DMS53 (cell line): ENCODE results near the gene KISS1.
"Not testable (repeated sequence)": the region's sequence is repeated elsewhere in the genome, so short reads cannot be mapped to it uniquely, and the experiment has no call there.

Source experiments
- DNase-seq: peaks from one replicate; lab custom pipeline; 2025; lab: John Stamatoyannopoulos, UW

The KISS1 gene, protein sequence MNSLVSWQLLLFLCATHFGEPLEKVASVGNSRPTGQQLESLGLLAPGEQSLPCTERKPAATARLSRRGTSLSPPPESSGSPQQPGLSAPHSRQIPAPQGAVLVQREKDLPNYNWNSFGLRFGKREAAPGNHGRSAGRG

DNA sequence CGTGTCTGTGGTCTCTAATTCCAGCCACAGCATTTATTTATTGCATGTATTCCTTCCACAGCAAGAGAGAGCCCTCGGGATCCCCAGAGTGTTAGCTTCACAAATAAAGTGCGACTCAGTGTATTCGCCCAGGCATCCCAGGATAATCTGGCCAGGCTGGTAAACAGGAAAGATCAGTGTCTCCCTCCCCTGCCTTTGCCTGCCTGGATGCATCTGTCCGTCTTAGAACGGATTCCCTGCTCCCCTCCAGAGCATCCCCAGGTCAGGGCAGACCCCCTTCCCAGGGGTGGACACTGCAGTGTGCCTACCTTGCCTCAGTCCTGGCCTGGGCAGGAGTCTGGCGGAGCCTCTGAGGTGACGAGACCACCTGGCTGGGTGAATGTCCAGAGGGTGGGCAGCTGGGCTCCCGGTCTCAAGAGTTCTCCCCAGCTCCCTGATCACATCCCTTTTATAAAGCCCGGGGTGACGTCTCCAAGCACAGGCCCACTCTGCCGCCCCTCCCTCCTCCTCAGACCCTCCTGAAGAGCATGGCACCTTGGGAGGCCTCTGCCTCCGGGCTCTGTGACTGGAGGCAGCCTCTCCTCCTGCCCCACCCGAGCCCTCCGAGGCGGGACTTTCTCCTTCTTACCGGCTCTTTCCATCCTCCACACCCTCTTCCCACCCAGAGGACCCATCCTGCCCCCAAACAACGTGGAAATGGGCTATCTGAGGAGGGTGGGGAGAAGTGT is at the start of gene KISS1:
KISS1 (minus strand) TSS at position 424 of the 728 bp plus-strand sequence. CDS start 3,615 bp downstream, outside the sequence.
- peak; percentile 46 for DNase-seq

DNA sequence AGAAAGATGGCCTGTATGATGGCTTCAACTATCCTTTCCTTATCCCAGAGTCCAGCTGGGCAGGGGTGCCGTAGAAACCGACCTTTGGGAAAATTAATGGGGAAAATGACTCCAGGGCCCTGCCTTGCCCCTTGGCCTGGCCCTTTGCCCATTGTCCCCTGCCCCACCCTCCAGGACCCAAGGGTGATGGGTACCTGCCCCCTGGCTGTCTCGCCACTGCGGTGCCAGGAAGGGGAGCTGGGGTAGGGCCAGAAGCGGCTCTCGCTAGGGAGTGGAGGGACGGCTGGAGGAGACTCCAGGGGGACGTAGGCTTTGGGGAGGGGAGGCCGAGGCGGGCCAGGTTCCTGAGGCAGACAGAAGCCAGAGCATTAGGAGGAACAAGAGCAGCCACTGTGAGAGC is 46.6 kb upstream of the KISS1 start:
- DNase-seq, result no peak

DNA sequence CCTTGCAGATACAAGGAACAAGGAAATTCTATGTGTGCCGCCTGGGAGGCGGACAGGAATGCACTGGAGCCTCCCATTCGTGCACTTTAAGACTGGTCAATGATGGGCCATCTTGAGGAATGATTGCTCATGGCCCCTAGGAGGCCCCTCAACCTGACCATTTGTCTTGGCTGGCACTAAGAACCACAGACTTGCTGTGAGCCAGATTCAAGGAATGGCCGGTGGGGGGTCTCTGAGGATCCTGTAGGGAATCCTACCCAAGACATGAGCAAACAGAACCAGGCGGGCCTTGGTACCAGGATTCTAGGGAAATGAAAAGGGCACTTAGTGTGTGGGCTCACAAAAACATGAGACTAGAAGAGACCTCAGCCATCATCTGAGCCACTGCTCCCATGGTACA is 45.6 kb upstream of the KISS1 start:
- no peak for DNase-seq

- peak; percentile 19 for DNase-seq
Observed at GRCh38 chr1:204241050-204241449, 44.8 kb upstream of the KISS1 start.

- DNase-seq, result no peak
Observed at GRCh38 chr1:204240233-204240632, 43.9 kb upstream of the KISS1 start.

DNA sequence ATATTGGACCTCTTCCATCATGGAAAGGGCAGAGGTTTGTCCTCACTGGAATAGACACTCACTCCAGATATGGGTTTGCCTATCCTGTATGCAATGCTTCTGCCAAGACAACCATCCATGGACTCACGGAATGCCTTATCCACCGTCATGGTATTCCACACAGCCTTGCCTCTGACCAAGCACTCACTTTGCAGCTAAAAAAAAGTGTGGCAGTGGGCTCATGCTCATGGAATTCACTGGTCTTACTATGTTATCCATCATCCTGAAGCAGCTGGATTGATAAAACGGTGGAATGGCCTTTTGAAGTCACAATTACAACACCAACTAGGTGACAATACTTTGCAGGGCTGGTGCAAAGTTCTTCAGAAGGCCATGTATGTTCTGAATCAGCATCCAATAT is 43.1 kb upstream of the KISS1 start:
- DNase-seq, result not testable (repeated sequence)

- not testable (repeated sequence) for DNase-seq
Observed at GRCh38 chr1:204238520-204238919, 42.2 kb upstream of the KISS1 start.

DNA sequence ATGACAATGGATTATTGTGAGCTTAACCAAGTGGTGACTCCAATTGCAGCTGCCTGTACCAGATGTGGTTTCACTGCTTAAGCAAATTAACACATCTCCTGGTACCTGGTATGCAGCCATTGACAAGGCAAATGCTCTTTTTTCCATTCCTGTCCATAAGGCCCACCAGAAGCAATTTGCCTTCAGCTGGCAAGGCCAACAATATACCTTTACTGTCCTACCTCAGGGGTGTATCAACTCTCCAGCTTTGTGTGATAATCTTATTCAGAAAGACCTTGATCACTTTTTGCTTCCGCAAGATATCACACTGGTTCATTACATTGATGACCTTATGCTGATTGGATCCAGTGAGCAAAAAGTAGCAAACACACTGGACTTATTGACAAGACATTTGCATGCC is 41.2 kb upstream of the KISS1 start:
- DNase-seq, result not testable (repeated sequence)

GRCh38 chr1:204232526-204232925 is 36.2 kb upstream of the KISS1 start:
- no peak for DNase-seq

DNA sequence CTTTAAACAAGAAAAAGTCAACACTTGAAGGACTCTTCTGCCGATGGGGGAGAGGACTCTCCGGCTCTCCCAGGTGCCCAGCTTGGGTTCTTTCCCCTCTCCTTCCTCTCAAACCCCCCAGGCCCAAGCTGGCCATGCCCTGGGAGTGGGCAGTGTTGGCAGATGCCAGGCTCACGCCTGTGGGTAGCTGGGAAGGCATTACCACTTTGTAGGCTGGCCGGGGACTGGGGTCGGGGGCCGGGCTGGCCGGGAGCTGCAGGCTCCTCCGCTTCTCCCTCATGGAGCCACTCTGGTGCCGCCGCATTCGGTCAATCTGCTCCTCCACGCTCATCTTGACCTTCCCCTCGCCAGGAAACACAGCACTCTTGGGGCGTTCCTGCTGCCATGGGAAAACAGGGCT is 33.9 kb upstream of the KISS1 start:
- no peak for DNase-seq

DNA sequence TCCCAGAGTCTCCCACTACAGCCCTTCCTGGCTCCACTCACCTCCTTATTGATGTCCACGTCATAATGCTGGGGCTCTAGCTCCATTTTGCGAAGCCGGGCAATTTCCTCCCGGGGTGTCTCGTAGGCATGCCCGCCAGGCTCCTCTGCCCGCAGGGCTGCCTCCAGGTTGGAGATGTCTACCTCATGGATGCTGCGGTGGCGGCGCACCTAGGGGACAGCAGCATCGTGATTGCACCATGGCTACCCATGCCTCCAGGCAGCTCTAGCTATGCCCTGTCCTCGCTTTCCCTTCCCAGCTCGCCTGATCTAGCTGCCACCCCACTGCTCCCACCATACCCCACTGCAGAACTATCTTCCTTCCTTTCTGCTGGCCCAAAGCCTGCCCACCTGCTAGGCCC is 32.6 kb upstream of the KISS1 start:
- no peak for DNase-seq

- DNase-seq, result no peak
Observed at GRCh38 chr1:204227996-204228785, 31.9 kb upstream of the KISS1 start.

DNA sequence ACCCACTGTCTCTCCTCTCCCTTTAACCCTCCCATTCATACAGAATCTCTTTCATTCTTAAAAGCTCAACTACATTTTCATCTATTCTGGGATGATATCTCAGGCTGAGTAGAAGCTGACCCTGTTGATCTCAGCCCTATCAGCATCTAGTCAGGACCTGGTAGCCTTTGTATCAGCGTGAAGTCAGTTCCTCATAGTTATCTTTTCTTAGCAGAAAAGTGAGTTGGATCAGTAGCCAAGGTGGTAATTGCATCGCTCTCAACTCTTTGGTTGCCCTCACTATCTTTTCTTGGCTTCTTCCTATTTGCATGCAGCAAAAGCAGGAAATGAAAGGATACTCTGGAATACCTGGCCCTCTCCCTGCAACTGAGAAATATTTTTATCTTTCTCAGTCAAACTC is 31.1 kb upstream of the KISS1 start:
- DNase-seq, result no peak

DNA sequence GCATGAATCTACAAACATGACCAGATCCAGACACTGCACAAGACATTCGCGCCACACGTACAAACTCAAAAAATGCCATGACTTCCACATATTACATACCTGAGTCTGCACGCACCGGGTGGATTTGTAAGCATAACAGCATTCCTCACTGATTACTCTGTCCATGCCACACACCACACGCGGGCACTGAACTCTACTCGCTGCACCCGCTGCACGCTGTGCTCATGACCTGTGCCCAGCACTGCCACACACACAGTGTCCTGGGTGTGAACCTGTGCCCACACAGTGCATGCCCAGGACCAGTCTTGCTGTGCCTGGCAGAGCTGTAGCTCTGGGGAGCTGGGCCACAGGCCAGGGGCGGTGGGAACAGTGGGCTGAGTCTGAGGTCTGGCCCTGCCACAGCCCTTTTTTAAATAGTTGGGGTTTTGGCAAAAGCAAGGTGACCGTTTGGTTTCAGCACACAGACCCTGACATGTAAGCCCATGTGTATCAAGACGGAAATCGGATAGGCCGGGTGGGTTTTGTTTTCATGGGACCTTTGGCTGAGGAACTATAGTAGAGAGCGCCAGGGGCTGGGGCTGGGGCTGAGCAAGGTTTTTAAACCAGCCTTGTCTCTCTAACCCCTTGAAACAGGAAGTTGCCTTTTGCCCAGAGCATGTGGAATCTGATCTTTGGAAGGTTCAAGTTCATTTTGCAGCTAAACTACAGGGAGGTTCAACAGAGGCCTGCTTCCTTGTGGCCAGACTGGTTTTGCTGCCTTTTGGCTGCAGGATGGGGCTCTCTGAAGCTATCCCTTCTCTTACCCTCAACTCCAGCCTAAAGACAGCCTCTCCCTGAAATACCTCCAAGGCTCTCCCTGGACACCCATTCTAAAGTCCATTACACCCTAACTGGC is 29.8 kb upstream of the KISS1 start:
- peak; percentile 48 for DNase-seq

- DNase-seq, result no peak
Observed at GRCh38 chr1:204224655-204225054, 28.4 kb upstream of the KISS1 start.

- DNase-seq, result no peak
Observed at GRCh38 chr1:204223129-204223860, 27.0 kb upstream of the KISS1 start.

DNA sequence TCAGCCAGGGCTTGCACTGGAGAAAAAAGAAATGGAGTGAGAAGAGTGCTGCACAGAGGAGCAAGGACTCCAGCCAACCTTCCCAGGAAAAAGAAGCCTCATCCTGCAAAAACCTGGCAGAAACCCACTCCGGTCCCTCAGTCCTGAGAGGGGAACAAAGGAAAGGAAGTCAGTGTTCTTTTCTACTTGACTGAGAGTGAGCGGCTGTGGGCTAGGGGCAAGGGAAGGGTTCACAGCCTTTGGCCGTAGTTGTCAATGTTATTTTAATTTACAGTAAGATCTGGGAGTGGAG is 26.4 kb upstream of the KISS1 start:
- DNase-seq, result no peak

DNA sequence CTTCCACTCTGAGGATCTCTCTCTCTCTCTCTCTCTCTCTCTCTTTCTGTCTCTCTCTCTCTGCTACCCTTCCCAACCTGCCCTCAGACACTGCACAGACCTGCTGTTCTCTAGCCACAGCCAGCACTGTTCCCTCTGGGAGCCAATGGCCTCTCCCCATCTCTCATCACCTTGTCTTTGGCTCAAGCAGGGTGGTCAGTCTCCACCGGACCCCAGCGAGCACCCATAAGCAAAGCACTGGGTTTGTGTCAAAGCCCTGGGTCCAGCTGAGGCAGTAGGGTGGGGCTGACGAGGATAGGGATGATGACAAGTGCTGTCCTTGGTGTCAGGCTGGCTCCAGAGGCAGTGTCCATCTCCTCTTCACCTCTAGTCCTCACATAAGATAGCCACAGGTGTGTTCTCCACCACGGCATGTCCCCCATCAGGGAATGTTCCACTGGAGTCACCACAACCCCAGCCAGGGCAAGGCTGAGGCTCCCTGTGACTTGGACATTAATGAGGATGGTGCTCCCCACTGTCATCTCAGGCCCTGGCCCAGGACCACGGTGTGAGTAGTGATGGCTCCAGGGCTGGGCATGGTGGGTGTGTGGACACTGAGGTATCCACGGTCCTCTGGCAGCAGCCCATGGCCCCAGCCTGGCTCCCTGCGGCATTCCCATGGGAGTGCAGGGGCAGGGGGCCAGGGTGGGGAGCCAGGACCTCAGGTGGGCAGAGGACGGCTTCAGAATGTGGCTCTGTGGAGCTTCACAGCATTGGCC is 25.9 kb upstream of the KISS1 start:
- DNase-seq, result no peak

GRCh38 chr1:204221271-204221670 is 25.0 kb upstream of the KISS1 start:
- no peak for DNase-seq

- DNase-seq, result no peak
Observed at GRCh38 chr1:204219971-204220616, 23.8 kb upstream of the KISS1 start.
